ENCODE results near the gene CRABP2. TPM values are rescaled to one million over a fixed set of nuclear protein-coding genes. Genes with fewer than 3 reads are reported as not detected.

The CRABP2 gene
- total RNA-seq, 1 donor from 2014 or later, result 1.4 TPM

GRCh38 chr1:156652131-156652991 is 53.0 kb downstream of the CRABP2 start:
- H3K36me3 ChIP-seq, result no peaks in the 10 kb centered on the region
- no peak for TF ChIP-seq CTCF (IDR thresholded peaks at IDR 0.05)
- intact Hi-C loops (cut with DNase I), result no loop called here
- H3K4me3 ChIP-seq, result no peak overlapping the region
- H3K4me1 ChIP-seq, result peaks cover 9% of the 10 kb centered on the region
- no peak overlapping the region for H3K27ac ChIP-seq
- DNase-seq (no peak), ATAC-seq (no peak)
- H3K27me3 ChIP-seq, result peaks cover 52% of the 10 kb centered on the region
- no peaks in the 10 kb centered on the region for H3K9me3 ChIP-seq

Other genes with a start within 250 kb of the CRABP2 start
- gene MEF2D, start 204.8 kb downstream of the CRABP2 start, total RNA-seq, result 60.8 TPM
- gene IQGAP3, start 133.0 kb downstream of the CRABP2 start, total RNA-seq, result 1.3 TPM
- gene TTC24, start 125.9 kb downstream of the CRABP2 start, total RNA-seq, result not detected
- gene NAXE, start 113.8 kb downstream of the CRABP2 start, total RNA-seq, result 69.2 TPM
- gene GPATCH4, start 104.1 kb downstream of the CRABP2 start, total RNA-seq, result 22.4 TPM
- 0.78 TPM for gene HAPLN2, start 86.2 kb downstream of the CRABP2 start, total RNA-seq
- gene BCAN, start 63.5 kb downstream of the CRABP2 start, total RNA-seq, result not detected
- 54.7 TPM for gene NES, start 28.2 kb downstream of the CRABP2 start, total RNA-seq
- 42.4 TPM for gene METTL25B, start 22.9 kb upstream of the CRABP2 start, total RNA-seq
- 28.3 TPM for gene ISG20L2, start 23.2 kb upstream of the CRABP2 start, total RNA-seq
- gene MRPL24, start 35.5 kb upstream of the CRABP2 start, total RNA-seq, result 41.8 TPM
- gene HDGF, start 46.1 kb upstream of the CRABP2 start, total RNA-seq, result 144 TPM
- gene PRCC, start 62.0 kb upstream of the CRABP2 start, total RNA-seq, result 48.5 TPM
- gene SH2D2A, start 111.3 kb upstream of the CRABP2 start, total RNA-seq, result 3.8 TPM
- gene INSRR, start 153.5 kb upstream of the CRABP2 start, total RNA-seq, result not detected
- 1.2 TPM for gene NTRK1, start 155.3 kb upstream of the CRABP2 start, total RNA-seq
- gene PEAR1, start 188.1 kb upstream of the CRABP2 start, total RNA-seq, result 17.9 TPM
- gene LRRC71, start 215.0 kb upstream of the CRABP2 start, total RNA-seq, result 0.26 TPM